RCC 7860 (cell line): ENCODE results near the gene P2RX7.

Source experiments
- DNase-seq: peaks from one replicate; pipeline ENCODE4 v3.0.0-alpha.2; 2015; ENCODE audit warnings: low spot score
- FAIRE-seq: peaks from 2 replicates; lab custom pipeline; 2012; peaks lifted over from hg19 to GRCh38; lab: Jason Lieb, UNC

P2RX7 gene

GRCh38 chr12:121110211-121110940, 22.3 kb upstream of the P2RX7 start:
- DNase-seq (peak; percentile 41), FAIRE-seq (peak; percentile 45)

GRCh38 chr12:121111684-121112083, 21.0 kb upstream of the P2RX7 start:
- FAIRE-seq (no peak), DNase-seq (no peak)

- no peak for FAIRE-seq
Observed at GRCh38 chr12:121112496-121112895, 20.2 kb upstream of the P2RX7 start.

GRCh38 chr12:121113057-121113456, 19.6 kb upstream of the P2RX7 start:
- no peak for DNase-seq
- FAIRE-seq = no peak

More at GRCh38 chr12:121112496-121112895, 20.2 kb upstream of the P2RX7 start:
- no peak for DNase-seq

GRCh38 chr12:121114019-121114639, 18.5 kb upstream of the P2RX7 start:
- peak; percentile 8 for DNase-seq
- FAIRE-seq = no peak

- DNase-seq (no peak), FAIRE-seq (no peak)
Observed at GRCh38 chr12:121114806-121115205, 17.9 kb upstream of the P2RX7 start.

- no peak for DNase-seq
- no peak for FAIRE-seq
Observed at GRCh38 chr12:121115530-121115929, 17.1 kb upstream of the P2RX7 start.

GRCh38 chr12:121116318-121117225, 16.1 kb upstream of the P2RX7 start:
- FAIRE-seq (no peak), DNase-seq (no peak)

GRCh38 chr12:121117226-121117777, 15.4 kb upstream of the P2RX7 start:
- FAIRE-seq = no peak

GRCh38 chr12:121120323-121120722, 12.4 kb upstream of the P2RX7 start:
- FAIRE-seq = no peak

More at GRCh38 chr12:121117226-121117777, 15.4 kb upstream of the P2RX7 start:
- DNase-seq = no peak

GRCh38 chr12:121120989-121121755, 11.5 kb upstream of the P2RX7 start:
- no peak for DNase-seq
- FAIRE-seq = no peak

More at GRCh38 chr12:121120323-121120722, 12.4 kb upstream of the P2RX7 start:
- DNase-seq = no peak

GRCh38 chr12:121121805-121122204, 10.9 kb upstream of the P2RX7 start:
- no peak for DNase-seq
- no peak for FAIRE-seq

GRCh38 chr12:121123488-121123887, 9.2 kb upstream of the P2RX7 start:
- DNase-seq (no peak), FAIRE-seq (no peak)

- peak; percentile 78 for FAIRE-seq
Observed at GRCh38 chr12:121124402-121125109, 8.1 kb upstream of the P2RX7 start.

GRCh38 chr12:121127501-121127900, 5.2 kb upstream of the P2RX7 start:
- no peak for DNase-seq
- no peak for FAIRE-seq

More at GRCh38 chr12:121124402-121125109, 8.1 kb upstream of the P2RX7 start:
- DNase-seq = peak; percentile 99

- no peak for FAIRE-seq
- no peak for DNase-seq
Observed at GRCh38 chr12:121128908-121129810, 3.5 kb upstream of the P2RX7 start.

GRCh38 chr12:121129811-121130147, 2.9 kb upstream of the P2RX7 start:
- DNase-seq (no peak), FAIRE-seq (no peak)

GRCh38 chr12:121130866-121131373, 1.8 kb upstream of the P2RX7 start:
- DNase-seq = no peak
- no peak for FAIRE-seq
